H1 (cell line): ENCODE data around the gene CLPX. TPM values are rescaled to one million over a fixed set of nuclear protein-coding genes. Genes with fewer than 3 reads are reported as not detected.

Source experiments
- CTCF ChIA-PET: fragments of 300-600 bp; sonication (Branson Sonifier 250); formaldehyde crosslinking; loops from one replicate; lab custom pipeline; 2021; ENCODE audit not compliant: partially characterized antibody; lab: Charles Lee
- POLR2A ChIA-PET: fragments of 300-600 bp; sonication (Branson Sonifier 250); formaldehyde crosslinking; loops from one replicate; lab custom pipeline; 2021; ENCODE audit warnings: inconsistent platforms; ENCODE audit not compliant: partially characterized antibody; lab: Charles Lee
- DNase-seq, 2 experiments: peaks; one replicate each; pipeline versions ENCODE4 v3.0.0 to v3.0.0-alpha.2; 2010 to 2022; ENCODE audit warnings: low spot score in 2 of 2, low read depth in 1 of 2, mixed read lengths in 1 of 2
- FAIRE-seq: peaks from 2 replicates; lab custom pipeline; 2011; peaks lifted over from hg19 to GRCh38; lab: Jason Lieb, UNC
- H2AFZ ChIP-seq: 2 replicates; pipeline ENCODE4 v1.8.1; 2012; ENCODE audit warnings: low read length, inconsistent platforms
- H2AK5ac ChIP-seq: 2 replicates; pipeline ENCODE4 v1.6.1; 2013; ENCODE audit warnings: low read depth, low read length
- H2BK120ac ChIP-seq: replicated peaks from 2 replicates; pipeline ENCODE3; 2013; ENCODE audit warnings: low read depth, low read length, inconsistent platforms
- H2BK12ac ChIP-seq: 2 replicates; pipeline ENCODE4 v1.6.1; 2013; ENCODE audit warnings: low read depth, low read length
- H2BK15ac ChIP-seq: 2 replicates; pipeline ENCODE4 v1.6.1; 2013; ENCODE audit warnings: low read length
- H2BK20ac ChIP-seq: 2 replicates; pipeline ENCODE4 v1.6.1; 2013; ENCODE audit warnings: low read length
- H2BK5ac ChIP-seq: 2 replicates; pipeline ENCODE4 v1.6.1; 2013; ENCODE audit warnings: low read depth, low read length
- H3K14ac ChIP-seq: 2 replicates; pipeline ENCODE4 v1.6.1; 2013; ENCODE audit warnings: inconsistent platforms; ENCODE audit not compliant: insufficient read length
- H3K18ac ChIP-seq: 2 replicates; pipeline ENCODE4 v1.6.1; 2013; ENCODE audit warnings: low read length; ENCODE audit errors: extremely low read depth
- H3K23ac ChIP-seq: 2 replicates; pipeline ENCODE4 v1.6.1; 2013; ENCODE audit warnings: inconsistent platforms; ENCODE audit not compliant: insufficient read length
- H3K23me2 ChIP-seq: 2 replicates; pipeline ENCODE4 v1.6.1; 2013; ENCODE audit warnings: low read depth, low read length
- H3K27ac ChIP-seq: 2 replicates; pipeline ENCODE4 v1.6.1; 2011; ENCODE audit warnings: low read depth, low read length, inconsistent platforms
- H3K27me3 ChIP-seq, 4 experiments: replicated peaks in 1 of 4; 1 replicate in 1 of 4; 2 replicates in 3 of 4; pipeline versions ENCODE4 v1.6.1 to v1.8.1; 2011 to 2013; ENCODE audit warnings: low read length in 3 of 4, mild to moderate bottlenecking in 3 of 4, inconsistent platforms in 2 of 4, mixed read lengths in 2 of 4, moderate library complexity in 1 of 4; ENCODE audit not compliant: control insufficient read depth in 3 of 4, insufficient read depth in 3 of 4; ENCODE audit errors: extremely low read depth in 1 of 4
- H3K36me3 ChIP-seq, 4 experiments: 2 replicates each; pipeline versions ENCODE4 v1.6.1 to v1.8.1; 2011 to 2013; ENCODE audit warnings: mild to moderate bottlenecking in 4 of 4, low read length in 3 of 4, moderate library complexity in 2 of 4, control low read depth in 1 of 4, inconsistent platforms in 1 of 4; ENCODE audit not compliant: insufficient read depth in 4 of 4, control insufficient read depth in 2 of 4
- H3K4ac ChIP-seq: replicated peaks from 2 replicates; pipeline ENCODE3; 2013; ENCODE audit warnings: low read length, low read depth, mixed read lengths, inconsistent platforms; ENCODE audit not compliant: insufficient read length
- H3K4me1 ChIP-seq, 4 experiments: replicated peaks in 1 of 4; 1 replicate in 1 of 4; 2 replicates in 3 of 4; pipeline versions ENCODE4 v1.6.1 to v1.8.1; 2011 to 2013; ENCODE audit warnings: low read length in 3 of 4, inconsistent platforms in 2 of 4, mixed read lengths in 1 of 4; ENCODE audit not compliant: insufficient read depth in 4 of 4, control insufficient read depth in 3 of 4
- H3K4me2 ChIP-seq, 2 experiments: 2 replicates each; pipeline versions ENCODE4 v1.6.1 to v1.8.1; 2011 to 2013; ENCODE audit warnings: low read depth in 2 of 2, low read length in 2 of 2, control low read depth in 1 of 2, inconsistent platforms in 1 of 2, mild to moderate bottlenecking in 1 of 2; ENCODE audit not compliant: insufficient read depth in 1 of 2
- H3K4me3 ChIP-seq, 4 experiments: fragments of 200-600, 300-600 bp in 1 of 4; sonication (generic), shearing (Covaris generic), sonication (Bioruptor Twin) in 1 of 4; 2 replicates each; pipeline versions ENCODE4 v1.5.1 to v1.8.1; 2011 to 2016; ENCODE audit warnings: low read length in 4 of 4, low read depth in 3 of 4, control low read depth in 2 of 4, inconsistent platforms in 2 of 4, mild to moderate bottlenecking in 2 of 4, mixed read lengths in 1 of 4, moderate library complexity in 1 of 4; ENCODE audit not compliant: insufficient read depth in 2 of 4; ENCODE audit errors: extremely low read depth in 1 of 4
- H3K56ac ChIP-seq: replicated peaks from 2 replicates; pipeline ENCODE3; 2013; ENCODE audit warnings: low read depth, mild to moderate bottlenecking, mixed read lengths, low read length, inconsistent platforms; ENCODE audit not compliant: insufficient read length
- H3K79me1 ChIP-seq: 2 replicates; pipeline ENCODE4 v1.6.1; 2013; ENCODE audit warnings: low read depth, low read length, control low read depth
- H3K79me2 ChIP-seq, 2 experiments: 2 replicates each; pipeline versions ENCODE4 v1.6.1 to v1.8.1; 2012 to 2013; ENCODE audit warnings: low read length in 2 of 2, mild to moderate bottlenecking in 2 of 2, inconsistent platforms in 1 of 2; ENCODE audit not compliant: insufficient read depth in 2 of 2, control insufficient read depth in 1 of 2
- H3K9ac ChIP-seq, 4 experiments: replicated peaks in 1 of 4; 1 replicate in 1 of 4; 2 replicates in 3 of 4; pipeline versions ENCODE4 v1.6.1 to v1.8.1; 2011 to 2013; ENCODE audit warnings: low read depth in 3 of 4, low read length in 3 of 4, control low read depth in 2 of 4, mild to moderate bottlenecking in 2 of 4, moderate library complexity in 2 of 4, inconsistent platforms in 1 of 4; ENCODE audit errors: extremely low read depth in 1 of 4
- H3K9me3 ChIP-seq, 2 experiments: 2 replicates each; pipeline versions ENCODE4 v1.6.1 to v1.8.1; 2012 to 2013; ENCODE audit warnings: mild to moderate bottlenecking in 2 of 2, moderate library complexity in 2 of 2, control low read depth in 1 of 2, inconsistent platforms in 1 of 2, low read depth in 1 of 2, low read length in 1 of 2, mixed read lengths in 1 of 2; ENCODE audit not compliant: insufficient read depth in 2 of 2
- H4K20me1 ChIP-seq, 2 experiments: replicated peaks in 1 of 2; 2 replicates each; pipeline versions ENCODE3 to v1.8.1; 2011 to 2013; ENCODE audit warnings: inconsistent platforms in 2 of 2, low read length in 2 of 2, mild to moderate bottlenecking in 1 of 2; ENCODE audit not compliant: insufficient read depth in 2 of 2, control insufficient read depth in 1 of 2
- H4K5ac ChIP-seq: 2 replicates; pipeline ENCODE4 v1.6.1; 2013; ENCODE audit warnings: low read length, low read depth, mixed read lengths, inconsistent platforms; ENCODE audit not compliant: insufficient read length
- H4K8ac ChIP-seq: 2 replicates; pipeline ENCODE4 v1.8.0; 2013; ENCODE audit warnings: mild to moderate bottlenecking, moderate library complexity, low read length, inconsistent platforms; ENCODE audit not compliant: insufficient read depth; ENCODE audit errors: extremely low read depth
- H4K91ac ChIP-seq: replicated peaks from 2 replicates; pipeline ENCODE3; 2013; ENCODE audit warnings: low read length, mixed read lengths, inconsistent platforms; ENCODE audit not compliant: insufficient read length
- ASH2L ChIP-seq: fragments of 200-600, 300-600 bp; sonication (generic); IDR thresholded peaks from one replicate; pipeline ENCODE4 v1.7.1; 2017; ENCODE audit warnings: low read length
- BRCA1 ChIP-seq: IDR thresholded peaks from 2 replicates; pipeline ENCODE4 v1.6.1; 2012; ENCODE audit warnings: low read depth, low read length, improper control_type of control experiment
- CHD2 ChIP-seq: IDR thresholded peaks from 2 replicates; pipeline ENCODE4 v1.6.1; 2012; ENCODE audit warnings: low read length, improper control_type of control experiment
- JUN ChIP-seq: IDR thresholded peaks from 2 replicates; pipeline ENCODE4 v1.6.1; 2011; ENCODE audit warnings: low read depth, mild to moderate bottlenecking, improper control_type of control experiment, low read length
- POLR2A ChIP-seq, 2 experiments: IDR thresholded peaks; 1 replicate in 1 of 2; 2 replicates in 1 of 2; pipeline ENCODE4 v1.6.1; 2011; ENCODE audit warnings: low read depth in 2 of 2, low read length in 2 of 2, mild to moderate bottlenecking in 2 of 2; ENCODE audit errors: control extremely low read depth in 1 of 2
- POU5F1 ChIP-seq: IDR thresholded peaks from 2 replicates; pipeline ENCODE4 v1.6.1; 2011; ENCODE audit warnings: low read depth, mild to moderate bottlenecking, low read length, moderate library complexity
- RAD21 ChIP-seq, 2 experiments: IDR thresholded peaks in 1 of 2; conservative IDR thresholded peaks in 1 of 2; 2 replicates each; pipeline ENCODE4 v1.6.1; 2011; ENCODE audit warnings: low read depth in 2 of 2, low read length in 2 of 2, improper control_type of control experiment in 1 of 2, inconsistent platforms in 1 of 2, mild to moderate bottlenecking in 1 of 2, moderate library complexity in 1 of 2
- SIX5 ChIP-seq: IDR thresholded peaks from 2 replicates; pipeline ENCODE4 v1.6.1; 2011; ENCODE audit warnings: mild to moderate bottlenecking, low read depth, low read length
- SP1 ChIP-seq: IDR thresholded peaks from 2 replicates; pipeline ENCODE4 v1.6.1; 2011; ENCODE audit warnings: low read depth, low read length
- SRF ChIP-seq: IDR thresholded peaks from 2 replicates; pipeline ENCODE4 v1.6.1; 2011; ENCODE audit warnings: mild to moderate bottlenecking, low read depth, low read length, moderate library complexity
- TAF7 ChIP-seq: optimal IDR thresholded peaks from 2 replicates; pipeline ENCODE3; 2011; ENCODE audit warnings: low read depth, mild to moderate bottlenecking, inconsistent platforms, low read length, moderate library complexity, borderline replicate concordance
- TEAD4 ChIP-seq: IDR thresholded peaks from 2 replicates; pipeline ENCODE4 v1.6.1; 2012; ENCODE audit warnings: low read depth, low read length, inconsistent platforms, mixed read lengths
- ZNF274 ChIP-seq: IDR thresholded peaks from 2 replicates; pipeline ENCODE4 v1.7.0; 2012; ENCODE audit warnings: low read length, borderline replicate concordance; ENCODE audit errors: extremely low read depth
- WGBS, 2 experiments: shearing (Covaris generic) in 1 of 2; methylation state at CpG; one replicate each; pipeline versions ENCODE4 v1.1.6 to v1.1.7; 2013 to 2015; ENCODE audit warnings: low lambda C conversion rate in 2 of 2, mixed read lengths in 2 of 2, inconsistent platforms in 1 of 2, low coverage in 1 of 2, missing lambda C conversion rate in 1 of 2; ENCODE audit not compliant: insufficient replicate concordance in 2 of 2, insufficient coverage in 1 of 2, insufficient read length in 1 of 2; ENCODE audit errors: extremely low coverage in 1 of 2, missing lambda C conversion rate in 1 of 2; 5-methylcytosine and 5-hydroxymethylcytosine counted together
- polyA plus RNA-seq, 7 experiments: library from polyadenylated mRNA; depleted of rRNA in 3 of 7; stranded (reverse) in 5 of 7; unstranded in 2 of 7; fragments of >200 nt in 5 of 7; fragments of 200-250 nt in 2 of 7; gene quantifications; 1 replicate in 5 of 7; 2 replicates in 1 of 7; 4 replicates in 1 of 7; pipeline versions ENCODE4 v1.2.1 to v1.2.3, GENCODE V29; 2011 to 2013; ENCODE audit warnings: missing spikeins in 2 of 7, mixed read lengths in 2 of 7
- total RNA-seq: library from RNA; stranded (reverse); fragmentation: NEBNext Ultra II Directional; extraction: Animal tissue kit (Norgen Biotek cat#: 25700); gene quantifications from 2 replicates; pipeline ENCODE4 v1.2.1, GENCODE V29; 2021
- TF ChIP-seq, protein P1 (sequence below): IDR thresholded peaks from 2 replicates; pipeline ENCODE4 v1.6.1; 2011; ENCODE audit warnings: low read depth, mild to moderate bottlenecking, low read length; ENCODE audit not compliant: insufficient read depth

The CLPX gene
- total and polyA plus RNA-seq, 2 of the 8 experiments (the other 6 are each of a cell fraction or from before 2014, with no cell fraction given): 10.5 to 53.6 TPM

DNA sequence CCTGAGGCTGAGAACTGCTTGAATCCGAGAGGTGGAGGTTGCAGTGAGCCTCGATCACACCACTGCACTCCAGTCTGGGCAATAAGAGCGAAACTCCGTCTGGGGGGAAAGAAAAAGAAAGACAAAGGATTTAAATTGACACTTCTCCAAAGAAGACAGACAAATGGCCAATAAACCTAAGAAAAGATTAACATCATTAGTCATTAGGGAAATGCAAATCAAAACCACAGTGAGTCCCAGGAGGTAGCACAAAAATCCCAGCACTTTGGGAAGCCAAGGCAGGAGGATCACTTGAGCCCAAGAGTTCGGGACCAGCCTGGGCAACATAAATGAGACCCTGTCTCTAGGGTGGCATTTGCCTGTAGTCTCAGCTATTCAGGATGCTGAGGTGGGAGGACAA lies 12.6 kb downstream of the CLPX start:
- peaks cover 2 to 4% of the 10 kb centered on the region in 2 experiments for H4K20me1 ChIP-seq
- no peak overlapping the region for H2BK15ac ChIP-seq
- H3K79me2 ChIP-seq: no peaks in the 10 kb centered on the region; a peak in 1 of 4 replicates
- DNase-seq (no peak), FAIRE-seq (no peak)
- H3K79me1 ChIP-seq: no peaks in the 10 kb centered on the region
- H4K91ac ChIP-seq: no peak overlapping the region
- no peak overlapping the region for H2BK120ac ChIP-seq
- 94% methylated on average over 5 of the region's 5 CpGs; no CpG with 5 or more reads in 1 of the 2 experiments for WGBS, 2 experiments
- no peaks in the 10 kb centered on the region for H3K23me2 ChIP-seq
- H2AFZ ChIP-seq: no peak overlapping the region
- no peak overlapping the region for H2BK20ac ChIP-seq
- no peak for TF ChIP-seq TAF7
- no peak for TF ChIP-seq POLR2A (IDR thresholded peaks at IDR 0.05; ENCODE audit: control extremely low read depth in 1 of 2, low read depth in 2 of 2, low read length in 2 of 2)
- no peak for TF ChIP-seq TEAD4
- no peak for TF ChIP-seq SRF
- no peak for TF ChIP-seq RAD21 (IDR thresholded peaks at IDR 0.05 in 1 of 2, conservative IDR thresholded peaks at IDR 0.05 in 1 of 2; ENCODE audit: low read depth in 2 of 2, low read length in 2 of 2)
- no peak for TF ChIP-seq POU5F1
- no peak for TF ChIP-seq JUN
- TF ChIP-seq SP1: no peak
- no peak for TF ChIP-seq BRCA1
- no peak for TF ChIP-seq ASH2L
- TF ChIP-seq, protein P1, sequence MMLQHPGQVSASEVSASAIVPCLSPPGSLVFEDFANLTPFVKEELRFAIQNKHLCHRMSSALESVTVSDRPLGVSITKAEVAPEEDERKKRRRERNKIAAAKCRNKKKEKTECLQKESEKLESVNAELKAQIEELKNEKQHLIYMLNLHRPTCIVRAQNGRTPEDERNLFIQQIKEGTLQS: no peak
- no peak for TF ChIP-seq ZNF274
- TF ChIP-seq SIX5: no peak
- TF ChIP-seq CHD2: no peak
- no peak overlapping the region for H3K4me2 ChIP-seq
- H3K36me3 ChIP-seq: peaks cover 2 to 22% (median 10%) of the 10 kb centered on the region in 4 experiments; a peak in 2 of 8 replicates
- H2BK12ac ChIP-seq: no peak overlapping the region
- H2AK5ac ChIP-seq: no peak overlapping the region
- no peak overlapping the region for H3K56ac ChIP-seq
- no peaks in the 10 kb centered on the region for H3K4me1 ChIP-seq
- H3K4ac ChIP-seq: no peak overlapping the region
- no peak overlapping the region for H4K5ac ChIP-seq
- CTCF ChIA-PET: interaction anchor here (0.6 kb wide), 1 partner anchor 10 kb away, joined by 3 read pairs; no protein-coding TSS in a partner anchor
- POLR2A ChIA-PET: interaction anchor here (0.7 to 1.5 kb wide), 2 partner anchors 8 to 29 kb away, joined by 3 read pairs; no protein-coding TSS in a partner anchor
- H3K14ac ChIP-seq: no peak overlapping the region
- H3K9me3 ChIP-seq: no peaks in the 10 kb centered on the region
- no peak overlapping the region for H3K18ac ChIP-seq
- no peak overlapping the region for H3K27ac ChIP-seq
- no peak overlapping the region for H2BK5ac ChIP-seq
- no peak overlapping the region for H3K9ac ChIP-seq
- no peak overlapping the region for H3K23ac ChIP-seq
- no peaks in the 10 kb centered on the region; a peak in 1 of 7 replicates for H3K27me3 ChIP-seq
- H4K8ac ChIP-seq: no peak overlapping the region
- H3K4me3 ChIP-seq: no peak overlapping the region
